ENCODE measurements around the gene SLC19A1.
"Not testable (repeated sequence)": the region's sequence is repeated elsewhere in the genome, so short reads cannot be mapped to it uniquely, and the experiment has no call there.

SLC19A1 gene

GRCh38 chr21:45562965-45563364 lies 20.7 kb upstream of the SLC19A1 start:
- Histone ChIP-seq H3K9ac (ENCODE audit: insufficient read length) (no peak overlapping the region), H3K36me3 (ENCODE audit: insufficient read depth, low read length) (no peaks in the 10 kb centered on the region), H3K27ac (no peak overlapping the region), H3K9me3 (ENCODE audit: low read depth, low read length) (no peaks in the 10 kb centered on the region), H3K4me3 (no peak overlapping the region)
- DNase-seq (ENCODE audit: low read depth, low spot score), result no peak
- no peak for TF ChIP-seq POLR2AphosphoS5 (IDR thresholded peaks at IDR 0.05; ENCODE audit: borderline replicate concordance, low read depth, low read length)
- no peak for TF ChIP-seq FOXP2 (optimal IDR thresholded peaks at IDR 0.05; ENCODE audit: control extremely low read depth, extremely low read length, insufficient read depth)
- no peak for TF ChIP-seq EZH2 (IDR thresholded peaks at IDR 0.05)

DNA sequence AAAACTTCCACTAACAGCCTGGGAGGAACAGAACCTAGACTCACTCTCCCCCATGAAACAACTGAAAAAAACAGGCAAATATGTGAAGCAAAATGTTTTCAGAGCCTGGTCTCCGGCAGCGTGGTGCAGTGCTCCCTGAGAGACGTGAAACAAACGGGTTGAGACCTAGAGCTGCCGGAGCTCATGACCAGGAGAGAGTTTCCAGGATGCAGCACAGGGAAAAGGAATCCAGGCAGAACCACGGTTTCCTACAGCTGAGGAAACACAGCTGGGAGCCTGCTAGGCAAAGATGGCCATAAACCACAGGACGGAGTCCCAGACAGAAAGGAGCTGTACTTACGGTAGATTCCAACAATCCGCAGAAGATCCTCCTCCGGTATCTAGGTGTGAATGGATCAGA lies 20.2 kb upstream of the SLC19A1 start:
- no peak overlapping the region for H3K9ac ChIP-seq (ENCODE audit: insufficient read length)

DNA sequence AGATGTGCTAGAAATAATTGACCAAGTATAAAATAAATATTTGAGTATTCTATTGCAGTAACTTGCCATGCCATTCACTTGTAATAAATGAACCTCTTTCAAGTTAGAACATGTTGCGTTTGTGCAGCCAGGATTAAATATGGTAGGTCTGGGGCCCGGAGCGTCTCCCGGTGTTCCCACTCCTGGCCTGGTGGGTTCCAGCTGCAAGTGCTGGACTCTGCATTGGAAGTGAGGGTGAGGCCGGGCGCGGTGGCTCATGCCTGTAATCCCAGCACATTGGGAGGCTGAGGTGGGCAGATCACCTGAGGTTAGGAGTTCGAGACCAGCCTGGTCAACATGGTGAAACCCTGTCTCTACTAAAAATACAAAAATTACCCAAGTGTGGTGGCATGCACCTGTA lies 19.0 kb upstream of the SLC19A1 start:
- not testable (repeated sequence) for DNase-seq (ENCODE audit: low read depth, low spot score)

More for the DNA sequence above, 20.2 kb upstream of the SLC19A1 start:
- Histone ChIP-seq H3K27ac (no peak overlapping the region), H3K36me3 (ENCODE audit: insufficient read depth, low read length) (no peaks in the 10 kb centered on the region), H3K9me3 (ENCODE audit: low read depth, low read length) (no peaks in the 10 kb centered on the region), H3K4me3 (no peak overlapping the region)
- TF ChIP-seq POLR2AphosphoS5 (IDR thresholded peaks at IDR 0.05; ENCODE audit: borderline replicate concordance, low read depth, low read length) (no peak), FOXP2 (optimal IDR thresholded peaks at IDR 0.05; ENCODE audit: control extremely low read depth, extremely low read length, insufficient read depth) (no peak), EZH2 (IDR thresholded peaks at IDR 0.05) (no peak)
- DNase-seq (ENCODE audit: low read depth, low spot score), result no peak

GRCh38 chr21:45560106-45561021 lies 18.1 kb upstream of the SLC19A1 start:
- no peaks in the 10 kb centered on the region for H3K36me3 ChIP-seq (ENCODE audit: insufficient read depth, low read length)
- no peak overlapping the region for H3K4me3 ChIP-seq
- no peaks in the 10 kb centered on the region for H3K9me3 ChIP-seq (ENCODE audit: low read depth, low read length)
- TF ChIP-seq FOXP2 (optimal IDR thresholded peaks at IDR 0.05; ENCODE audit: control extremely low read depth, extremely low read length, insufficient read depth) (no peak), EZH2 (IDR thresholded peaks at IDR 0.05) (no peak), POLR2AphosphoS5 (IDR thresholded peaks at IDR 0.05; ENCODE audit: borderline replicate concordance, low read depth, low read length) (no peak)
- no peak overlapping the region for H3K27ac ChIP-seq
- no peak overlapping the region for H3K9ac ChIP-seq (ENCODE audit: insufficient read length)
- no peak for DNase-seq (ENCODE audit: low read depth, low spot score)

More for the DNA sequence above, 19.0 kb upstream of the SLC19A1 start:
- H3K4me3 ChIP-seq; H3K27ac ChIP-seq; H3K9ac ChIP-seq (ENCODE audit: insufficient read length); H3K9me3 ChIP-seq (ENCODE audit: low read depth, low read length); H3K36me3 ChIP-seq (ENCODE audit: insufficient read depth, low read length): not testable (repeated sequence)

GRCh38 chr21:45559216-45560105 lies 17.2 kb upstream of the SLC19A1 start:
- DNase-seq (ENCODE audit: low read depth, low spot score), result no peak
- TF ChIP-seq EZH2 (IDR thresholded peaks at IDR 0.05) (no peak), FOXP2 (optimal IDR thresholded peaks at IDR 0.05; ENCODE audit: control extremely low read depth, extremely low read length, insufficient read depth) (no peak), POLR2AphosphoS5 (IDR thresholded peaks at IDR 0.05; ENCODE audit: borderline replicate concordance, low read depth, low read length) (no peak)

DNA sequence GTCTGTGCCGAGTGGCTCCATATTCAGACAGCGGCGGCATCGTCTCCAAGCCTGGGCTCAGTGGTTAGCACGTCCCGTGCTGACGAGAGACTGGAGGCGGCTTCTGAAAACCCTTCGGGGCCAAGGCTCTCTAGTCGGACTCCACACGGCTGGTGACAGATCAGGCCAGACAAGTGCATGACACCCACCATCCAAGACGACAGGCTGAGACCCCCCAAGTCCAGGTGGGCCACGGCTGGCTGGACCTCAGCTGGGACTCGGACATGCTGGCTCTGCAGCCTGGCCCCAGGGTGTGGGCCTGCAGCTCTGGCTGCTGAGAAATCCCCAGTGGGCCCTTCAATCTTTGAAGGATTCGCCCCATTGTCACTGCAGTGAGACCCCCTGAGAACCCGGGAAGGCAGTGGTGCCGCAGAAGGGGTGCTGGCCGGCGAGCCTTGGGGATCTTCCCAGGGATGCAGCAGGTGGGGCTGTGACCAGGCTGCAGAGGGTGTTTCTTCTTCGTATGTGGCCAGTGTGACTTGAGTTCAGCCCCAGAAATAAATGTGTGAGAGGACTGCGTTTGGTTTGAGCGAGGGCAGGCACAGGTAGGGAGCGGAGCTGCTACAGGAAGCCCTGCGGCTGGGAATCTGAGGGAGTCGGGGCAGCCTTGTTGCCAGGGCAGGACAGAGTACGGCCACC lies 15.9 kb upstream of the SLC19A1 start:
- no peak overlapping the region for H3K4me3 ChIP-seq
- no peak overlapping the region for H3K27ac ChIP-seq
- no peaks in the 10 kb centered on the region for H3K36me3 ChIP-seq (ENCODE audit: insufficient read depth, low read length)
- no peak for TF ChIP-seq FOXP2 (optimal IDR thresholded peaks at IDR 0.05; ENCODE audit: control extremely low read depth, extremely low read length, insufficient read depth)
- no peak for TF ChIP-seq POLR2AphosphoS5 (IDR thresholded peaks at IDR 0.05; ENCODE audit: borderline replicate concordance, low read depth, low read length)
- TF ChIP-seq EZH2 (IDR thresholded peaks at IDR 0.05), result no peak
- H3K9ac ChIP-seq (ENCODE audit: insufficient read length), result no peak overlapping the region
- no peak for DNase-seq (ENCODE audit: low read depth, low spot score)
- no peaks in the 10 kb centered on the region for H3K9me3 ChIP-seq (ENCODE audit: low read depth, low read length)

More at GRCh38 chr21:45559216-45560105, 17.2 kb upstream of the SLC19A1 start:
- no peaks in the 10 kb centered on the region for H3K9me3 ChIP-seq (ENCODE audit: low read depth, low read length)
- H3K36me3 ChIP-seq (ENCODE audit: insufficient read depth, low read length), result no peaks in the 10 kb centered on the region
- H3K27ac ChIP-seq, result no peak overlapping the region
- no peak overlapping the region for H3K4me3 ChIP-seq
- no peak overlapping the region for H3K9ac ChIP-seq (ENCODE audit: insufficient read length)

DNA sequence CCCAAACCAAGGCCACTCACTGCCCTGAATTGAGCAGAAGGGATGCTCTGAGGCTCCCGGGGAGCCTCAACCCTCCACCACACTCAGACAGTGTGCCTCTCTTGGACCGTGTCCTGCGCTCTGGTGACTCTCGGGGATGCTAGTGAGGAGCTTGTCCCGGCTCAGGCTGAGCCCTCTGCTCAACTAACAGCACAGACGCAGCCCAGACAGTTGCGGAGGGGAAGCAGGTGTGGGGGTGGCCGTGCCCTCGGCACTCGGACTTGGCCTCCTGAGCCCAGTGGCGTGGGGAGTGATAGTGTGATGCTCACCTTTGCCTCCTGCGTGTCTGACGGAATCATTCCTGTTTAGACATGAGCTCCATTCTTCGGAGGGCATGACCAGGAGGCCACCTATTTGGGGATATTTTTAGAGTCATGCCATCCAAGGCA lies 15.4 kb upstream of the SLC19A1 start:
- H3K9ac ChIP-seq (ENCODE audit: insufficient read length), result no peak overlapping the region
- DNase-seq (ENCODE audit: low read depth, low spot score), result no peak
- TF ChIP-seq POLR2AphosphoS5 (IDR thresholded peaks at IDR 0.05; ENCODE audit: borderline replicate concordance, low read depth, low read length) (no peak), FOXP2 (optimal IDR thresholded peaks at IDR 0.05; ENCODE audit: control extremely low read depth, extremely low read length, insufficient read depth) (no peak)
- H3K9me3 ChIP-seq (ENCODE audit: low read depth, low read length), result no peaks in the 10 kb centered on the region
- H3K27ac ChIP-seq, result no peak overlapping the region
- no peaks in the 10 kb centered on the region for H3K36me3 ChIP-seq (ENCODE audit: insufficient read depth, low read length)
- H3K4me3 ChIP-seq, result no peak overlapping the region

Measured in SK-N-MC (cell line).